HG02798 (cell line): Measurements from ENCODE around the gene ZNF211.

Experiments used
- ATAC-seq: cut with Tn5 transposase; IDR thresholded peaks from one replicate; pipeline ENCODE4 v1.9.1; 2021; ENCODE audit warnings: mild to moderate bottlenecking; ENCODE audit not compliant: unreplicated experiment, poor library complexity

Gene ZNF211

GRCh38 chr19:57653689-57654088 lies 20.7 kb downstream of the ZNF211 start:
- no peak for ATAC-seq

- no peak for ATAC-seq
Observed at GRCh38 chr19:57655443-57655842, 22.5 kb downstream of the ZNF211 start.

- no peak for ATAC-seq
Observed at GRCh38 chr19:57656346-57656745, 23.4 kb downstream of the ZNF211 start.

GRCh38 chr19:57664269-57665127 lies 31.5 kb downstream of the ZNF211 start:
- no peak for ATAC-seq

DNA sequence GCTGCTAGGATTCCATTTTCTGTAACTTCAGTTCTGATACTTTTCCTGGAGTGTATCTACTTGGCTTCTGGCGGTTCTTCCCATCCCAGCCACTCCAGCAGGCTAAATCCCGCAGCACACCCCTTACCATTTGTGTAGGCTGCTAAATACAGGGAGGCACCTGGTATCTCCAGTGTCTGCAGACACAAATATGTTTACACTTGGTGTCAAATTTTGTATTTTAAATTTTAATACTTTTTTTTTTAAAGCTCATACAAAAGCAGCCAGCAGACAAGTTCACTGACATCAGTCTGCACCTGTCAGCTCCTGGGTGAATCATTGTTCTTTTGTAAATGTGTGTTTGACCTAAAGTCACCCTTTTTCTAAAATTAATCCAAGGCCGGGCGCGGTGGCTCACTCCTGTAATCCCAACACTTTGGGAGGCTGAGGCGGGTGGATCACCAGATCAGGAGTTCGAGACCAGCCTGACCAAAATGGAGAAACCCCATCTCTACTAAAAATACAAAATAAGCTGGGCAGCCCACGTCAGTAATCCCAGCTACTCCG lies 32.4 kb downstream of the ZNF211 start:
- no peak for ATAC-seq

DNA sequence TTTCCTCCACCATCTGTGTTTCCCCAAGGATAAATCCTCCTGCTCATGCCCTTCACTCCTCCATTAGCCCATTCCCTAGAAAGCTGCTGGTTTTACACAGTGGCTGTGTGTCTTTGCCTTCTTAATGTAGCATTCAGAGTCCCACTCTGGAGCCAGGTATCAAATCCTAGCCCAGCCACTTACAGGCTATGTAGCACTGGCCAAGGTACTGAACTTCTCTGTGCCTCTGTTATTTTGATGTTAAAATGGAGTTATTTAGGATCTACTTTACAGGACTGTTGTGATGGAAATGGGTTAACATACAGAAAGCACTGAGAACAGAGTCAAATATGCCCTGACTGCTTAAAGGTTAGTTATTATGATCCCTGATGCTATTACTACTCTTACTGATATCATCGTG lies 34.3 kb downstream of the ZNF211 start:
- ATAC-seq: no peak

DNA sequence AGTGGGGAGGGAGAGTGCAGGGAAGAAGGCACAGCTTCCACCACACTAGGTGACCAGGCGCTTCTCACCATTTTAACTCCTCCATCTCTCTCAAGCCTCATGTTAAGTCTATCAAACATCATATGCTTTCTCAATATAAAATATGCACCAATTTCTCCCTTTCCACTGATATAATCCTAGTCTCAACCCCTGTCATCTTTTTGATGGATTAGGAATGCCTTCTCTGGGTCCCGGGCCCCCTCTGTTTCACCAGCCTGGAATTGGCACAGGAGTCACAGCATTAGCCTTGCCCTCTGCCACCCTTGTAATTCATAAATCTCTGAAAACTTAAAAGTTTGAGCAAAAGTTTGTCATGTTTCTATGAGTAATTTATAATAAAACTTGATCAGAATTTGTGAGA lies 35.7 kb downstream of the ZNF211 start, which contains the start of gene ZSCAN4:
ZSCAN4 (plus strand) TSS at position 301 of the 400 bp plus-strand sequence. CDS start 7,211 bp downstream, outside the sequence.
- no peak for ATAC-seq

- ATAC-seq: no peak
Observed at GRCh38 chr19:57671124-57671895, 38.3 kb downstream of the ZNF211 start.

GRCh38 chr19:57672466-57672865 lies 39.5 kb downstream of the ZNF211 start:
- no peak for ATAC-seq

DNA sequence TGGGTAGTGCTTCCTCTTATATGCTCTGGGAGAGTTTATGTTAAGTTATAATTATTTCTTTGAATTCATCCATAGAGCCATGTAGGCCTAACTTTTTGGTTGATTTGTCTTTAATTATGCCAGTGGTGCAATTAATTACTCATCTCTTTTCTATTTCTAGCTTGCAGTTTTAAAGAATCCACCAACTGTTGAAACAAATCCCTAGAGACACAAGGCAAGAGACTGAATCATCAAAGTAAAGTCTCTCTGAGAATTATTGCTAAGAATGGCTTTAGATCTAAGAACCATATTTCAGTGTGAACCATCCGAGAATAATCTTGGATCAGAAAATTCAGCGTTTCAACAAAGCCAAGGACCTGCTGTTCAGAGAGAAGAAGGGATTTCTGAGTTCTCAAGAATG lies 42.9 kb downstream of the ZNF211 start:
- ATAC-seq: no peak

- ATAC-seq: peak; percentile 32
Observed at GRCh38 chr19:57682226-57682766, 49.3 kb downstream of the ZNF211 start.

GRCh38 chr19:57686727-57687126 lies 53.8 kb downstream of the ZNF211 start:
- ATAC-seq: no peak

DNA sequence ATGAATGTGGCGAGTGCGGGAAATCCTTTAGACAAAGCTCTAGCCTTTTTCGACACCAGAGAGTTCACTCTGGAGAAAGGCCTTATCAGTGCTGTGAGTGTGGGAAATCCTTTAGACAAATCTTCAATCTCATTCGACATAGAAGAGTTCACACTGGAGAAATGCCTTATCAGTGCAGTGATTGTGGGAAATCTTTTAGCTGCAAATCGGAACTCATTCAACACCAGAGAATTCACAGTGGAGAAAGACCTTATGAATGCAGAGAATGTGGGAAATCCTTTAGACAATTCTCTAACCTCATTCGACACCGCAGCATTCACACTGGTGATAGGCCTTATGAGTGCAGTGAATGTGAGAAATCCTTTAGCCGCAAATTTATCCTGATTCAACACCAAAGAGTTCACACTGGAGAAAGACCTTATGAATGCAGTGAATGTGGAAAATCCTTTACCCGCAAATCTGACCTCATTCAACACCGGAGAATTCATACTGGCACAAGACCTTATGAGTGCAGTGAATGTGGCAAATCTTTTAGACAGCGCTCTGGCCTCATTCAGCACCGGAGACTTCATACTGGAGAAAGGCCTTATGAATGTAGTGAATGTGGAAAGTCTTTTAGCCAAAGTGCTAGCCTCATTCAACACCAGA lies 54.5 kb downstream of the ZNF211 start:
- no peak for ATAC-seq

- no peak for ATAC-seq
Observed at GRCh38 chr19:57688011-57688763, 55.2 kb downstream of the ZNF211 start.

DNA sequence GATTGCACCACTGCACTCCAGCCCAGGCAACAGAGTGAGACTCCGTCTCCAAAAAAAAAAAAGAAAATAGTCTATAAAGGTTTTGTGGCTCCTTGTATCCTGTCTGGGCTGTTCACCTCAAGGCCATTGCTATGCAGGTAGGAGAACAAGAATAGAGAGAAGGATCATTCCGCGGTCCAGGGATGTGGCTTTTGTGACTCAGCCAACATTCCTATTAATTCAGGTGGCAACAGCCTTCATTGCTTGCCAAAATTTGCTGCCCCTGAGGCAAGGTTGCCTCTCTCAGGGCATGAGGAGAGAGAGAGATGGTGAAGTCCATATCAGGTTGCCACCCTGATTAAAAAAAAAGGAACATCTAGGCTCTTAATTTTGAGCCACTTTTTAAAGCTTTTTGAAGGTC lies 56.8 kb downstream of the ZNF211 start:
- no peak for ATAC-seq
